ENCODE data around the gene UBL5. TPM values are rescaled to one million over a fixed set of nuclear protein-coding genes. Genes with fewer than 3 reads are reported as not detected.
"Not testable (repeated sequence)": the region's sequence is repeated elsewhere in the genome, so short reads cannot be mapped to it uniquely, and the experiment has no call there.

Gene UBL5
- total and polyA plus RNA-seq, 7 donors, result 518 to 1,128 (median 778) TPM

- WGBS, 2 donors, result 94 to 98% methylated on average over 9 of the region's 9 CpGs
- Histone ChIP-seq H3K9me3 (peaks cover 0 to 2% (median 0%) of the 10 kb centered on the region in 4 donors), H3K27ac (peak overlapping the region in 1 of 4 donors; percentile 17), H3K4me3 (no peak overlapping the region), H3K27me3 (no peaks in the 10 kb centered on the region), H3K36me3 (peaks cover 5 to 90% (median 48%) of the 10 kb centered on the region in 4 donors), H3K4me1 (peaks cover 0 to 48% (median 13%) of the 10 kb centered on the region in 4 donors)
- intact Hi-C loops (cut with DNase I), result no loop called here
- no peak for DNase-seq
- TF ChIP-seq EP300 (IDR thresholded peaks at IDR 0.05), result no peak
- no peak for TF ChIP-seq CTCF (IDR thresholded peaks at IDR 0.05)
- no peak for TF ChIP-seq POLR2AphosphoS5 (IDR thresholded peaks at IDR 0.05)
- no peak for TF ChIP-seq POLR2A (IDR thresholded peaks at IDR 0.05)
These were observed 15.3 kb downstream of the UBL5 start for GRCh38 chr19:9842834-9843625.

GRCh38 chr19:9843626-9844273, 16.0 kb downstream of the UBL5 start:
- intact Hi-C loops (cut with DNase I); H3K27ac ChIP-seq: not testable (repeated sequence)

GRCh38 chr19:9847087-9847671, 19.5 kb downstream of the UBL5 start:
- H3K4me1 ChIP-seq, result peaks cover 0 to 48% (median 24%) of the 10 kb centered on the region in 4 donors
- H3K27me3 ChIP-seq, result no peaks in the 10 kb centered on the region
- peaks cover 0 to 66% (median 29%) of the 10 kb centered on the region in 4 donors for H3K36me3 ChIP-seq
- peak; percentile 88 for DNase-seq
- intact Hi-C loops (cut with DNase I), result no loop called here
- H3K9me3 ChIP-seq, result peaks cover 0 to 2% (median 0%) of the 10 kb centered on the region in 4 donors
- H3K4me3 ChIP-seq, result no peak overlapping the region
- TF ChIP-seq EP300 (IDR thresholded peaks at IDR 0.05) (no peak), CTCF (IDR thresholded peaks at IDR 0.05) (peak in 2 of 4 experiments; percentile 23 to 44)
- WGBS, 2 donors, result 68 to 74% methylated on average over 13 of the region's 13 CpGs
- peak overlapping the region in 3 of 4 donors; percentile 25 to 66 (median 51) for H3K27ac ChIP-seq

More at GRCh38 chr19:9843626-9844273, 16.0 kb downstream of the UBL5 start:
- H3K9me3 ChIP-seq, H3K27me3 ChIP-seq, DNase-seq, H3K4me3 ChIP-seq: not testable (repeated sequence)
- 95 to 98% methylated on average over 12 of the region's 12 CpGs for WGBS, 2 donors
- Histone ChIP-seq H3K4me1 (peaks cover 0 to 47% (median 13%) of the 10 kb centered on the region in 4 donors), H3K36me3 (peaks cover 5 to 90% (median 50%) of the 10 kb centered on the region in 4 donors)

GRCh38 chr19:9848060-9848459, 20.3 kb downstream of the UBL5 start:
- Histone ChIP-seq H3K36me3 (peaks cover 0 to 57% (median 22%) of the 10 kb centered on the region in 4 donors), H3K9me3 (peaks cover 0 to 2% (median 0%) of the 10 kb centered on the region in 4 donors), H3K27ac (no peak overlapping the region), H3K4me3 (no peak overlapping the region), H3K27me3 (no peaks in the 10 kb centered on the region), H3K4me1 (peaks cover 0 to 39% (median 24%) of the 10 kb centered on the region in 4 donors)
- intact Hi-C loops (cut with DNase I), result no loop called here
- no peak for DNase-seq
- WGBS, 2 donors, result 85 to 86% methylated on average over 4 of the region's 4 CpGs
- TF ChIP-seq POLR2AphosphoS5 (IDR thresholded peaks at IDR 0.05), result no peak
- no peak for TF ChIP-seq CTCF (IDR thresholded peaks at IDR 0.05)
- no peak for TF ChIP-seq POLR2A (IDR thresholded peaks at IDR 0.05)
- no peak for TF ChIP-seq EP300 (IDR thresholded peaks at IDR 0.05)

- Histone ChIP-seq H3K27ac (no peak overlapping the region), H3K36me3 (peaks cover 0 to 50% (median 16%) of the 10 kb centered on the region in 4 donors), H3K4me3 (no peak overlapping the region), H3K27me3 (no peaks in the 10 kb centered on the region), H3K4me1 (peaks cover 0 to 34% (median 24%) of the 10 kb centered on the region in 4 donors), H3K9me3 (peaks cover 0 to 2% (median 0%) of the 10 kb centered on the region in 4 donors)
- WGBS, 2 donors, result 86 to 92% methylated on average over 23 of the region's 23 CpGs
- intact Hi-C loops (cut with DNase I), result no loop called here
- no peak for DNase-seq
- TF ChIP-seq EP300 (IDR thresholded peaks at IDR 0.05) (no peak), CTCF (IDR thresholded peaks at IDR 0.05) (no peak), POLR2AphosphoS5 (IDR thresholded peaks at IDR 0.05) (no peak), POLR2A (IDR thresholded peaks at IDR 0.05) (no peak)
These were observed 21.0 kb downstream of the UBL5 start for GRCh38 chr19:9848762-9849161.

All from sigmoid colon (tissue), 7 donors.